Activated CD4-positive, alpha-beta T cell treated with anti-CD3 and anti-CD28 coated beads for 36 hours (primary cell): Measurements from ENCODE around the gene MYPN. TPM values are rescaled to one million over a fixed set of nuclear protein-coding genes. Genes with fewer than 3 reads are reported as not detected.

Source experiments
- ATAC-seq: fragments of 200-7000 bp; cut with Tn5 transposase; one replicate; pipeline ENCODE4 v1.10.0; 2021; ENCODE audit warnings: mild to moderate bottlenecking, moderate library complexity
- CTCF ChIA-PET: fragments of 350-600 bp; sonication (Branson Sonifier 250); formaldehyde crosslinking; loops from one replicate; lab custom pipeline; 2021; ENCODE audit warnings: antibody characterized with exemption; lab: Charles Lee
- POLR2A ChIA-PET: fragments of 350-600 bp; sonication (Branson Sonifier 250); formaldehyde crosslinking; loops from one replicate; lab custom pipeline; 2021; ENCODE audit warnings: antibody characterized with exemption, inconsistent platforms; lab: Charles Lee
- DNase-seq: peaks from one replicate; pipeline ENCODE4 v3.0.0-alpha.2; 2020
- H3K27ac Mint-ChIP-seq: one replicate; pipeline ENCODE4 v1.8.0; 2021; ENCODE audit warnings: mixed read lengths
- H3K27me3 Mint-ChIP-seq: one replicate; pipeline ENCODE4 v1.8.0; 2021; ENCODE audit warnings: mixed read lengths
- H3K36me3 Mint-ChIP-seq: one replicate; pipeline ENCODE4 v1.8.0; 2021; ENCODE audit warnings: low read depth, mixed read lengths
- H3K4me1 Mint-ChIP-seq: one replicate; pipeline ENCODE4 v1.8.0; 2021; ENCODE audit warnings: mixed read lengths
- H3K4me3 Mint-ChIP-seq: one replicate; pipeline ENCODE4 v1.8.0; 2021; ENCODE audit warnings: mild to moderate bottlenecking, moderate library complexity, mixed read lengths
- H3K9me3 Mint-ChIP-seq: one replicate; pipeline ENCODE4 v1.8.0; 2021; ENCODE audit warnings: low read depth, mixed read lengths
- intact Hi-C, 2 experiments: fragments of 100-400 bp; cut with DNase I in 1 of 2; cut with micrococcal nuclease in 1 of 2; formaldehyde crosslinking; loops; one replicate each; pipeline versions ENCODE4 v1.14.2 to v1.15.1; 2022 to 2024; cut with DNase I, micrococcal nuclease
- total RNA-seq, 2 experiments: library from RNA; stranded (reverse); gene quantifications; one replicate each; pipeline ENCODE4 v1.2.3, GENCODE V29; 2021

MYPN gene
- total RNA-seq, 2 experiments from 2014 or later, result not detected

DNA sequence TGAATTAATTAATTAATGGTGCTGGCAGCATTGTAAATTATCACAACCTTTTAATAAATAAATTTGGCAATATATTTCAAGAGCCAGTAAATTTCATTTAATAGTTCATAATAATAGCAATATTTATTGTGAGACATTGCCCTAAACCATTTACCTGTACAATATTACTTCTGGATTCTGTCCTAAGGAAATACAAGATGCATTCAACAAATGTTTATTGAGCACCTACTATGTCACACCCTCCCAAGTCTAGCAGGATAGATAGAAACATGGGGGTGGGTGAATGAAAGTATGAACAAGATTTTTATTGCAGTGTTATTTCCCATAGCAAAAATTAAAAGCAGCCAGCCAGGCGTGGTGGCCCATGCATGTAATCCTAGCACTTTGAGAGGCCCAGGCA is 29.9 kb upstream of the MYPN start:
- Mint-ChIP-seq H3K4me3 (no peak overlapping the region), H3K27me3 (peaks cover 4% of the 10 kb centered on the region), H3K4me1 (peaks cover 5% of the 10 kb centered on the region), H3K27ac (no peak overlapping the region), H3K9me3 (no peaks in the 10 kb centered on the region), H3K36me3 (no peaks in the 10 kb centered on the region)
- ATAC-seq (no peak), DNase-seq (no peak)
- POLR2A ChIA-PET, result no interaction called here
- CTCF ChIA-PET, result no interaction called here
- intact Hi-C loops, result loop anchor here (5.0 to 10.0 kb wide), 3 partner anchors 448 to 825 kb away; partner anchors contain the start of genes CCAR1 (in 1 of the 2), DDX50 (in 1 of the 2) and SLC25A16 (in 1 of the 2)

DNA sequence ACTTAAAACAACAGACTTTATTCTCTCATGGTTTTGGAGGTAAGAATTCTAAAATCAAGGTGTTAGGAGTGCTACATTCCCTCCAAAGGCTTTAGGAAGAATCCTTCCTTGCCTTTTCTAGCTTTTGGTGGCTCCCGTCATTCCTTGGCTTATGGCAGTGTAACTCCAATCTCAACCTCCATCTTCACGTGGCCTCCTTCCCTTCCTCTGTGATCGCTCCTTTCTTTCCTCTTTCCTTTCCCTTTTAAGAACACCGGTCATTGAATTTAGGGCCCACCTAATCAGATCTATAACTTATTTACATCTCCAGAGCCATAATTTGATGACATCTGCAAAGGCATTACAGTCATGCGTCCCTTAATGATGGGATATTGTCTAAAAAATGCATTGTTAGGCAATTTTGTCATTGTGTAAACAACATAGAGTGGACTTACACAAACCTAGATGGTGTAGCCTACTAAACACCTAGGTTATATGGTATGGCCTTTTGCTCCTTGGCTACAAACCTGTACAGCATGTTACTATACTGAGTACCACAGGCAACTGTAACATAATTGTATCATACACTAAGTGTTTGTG is 28.3 kb upstream of the MYPN start:
- H3K9me3 Mint-ChIP-seq, result no peaks in the 10 kb centered on the region
- POLR2A ChIA-PET, result no interaction called here
- no peak for ATAC-seq
- CTCF ChIA-PET, result no interaction called here
- no peak overlapping the region for H3K27ac Mint-ChIP-seq
- no peaks in the 10 kb centered on the region for H3K36me3 Mint-ChIP-seq
- intact Hi-C loops, result no loop called here
- H3K27me3 Mint-ChIP-seq, result peaks cover 5% of the 10 kb centered on the region
- H3K4me1 Mint-ChIP-seq, result no peaks in the 10 kb centered on the region
- DNase-seq, result no peak
- no peak overlapping the region for H3K4me3 Mint-ChIP-seq

DNA sequence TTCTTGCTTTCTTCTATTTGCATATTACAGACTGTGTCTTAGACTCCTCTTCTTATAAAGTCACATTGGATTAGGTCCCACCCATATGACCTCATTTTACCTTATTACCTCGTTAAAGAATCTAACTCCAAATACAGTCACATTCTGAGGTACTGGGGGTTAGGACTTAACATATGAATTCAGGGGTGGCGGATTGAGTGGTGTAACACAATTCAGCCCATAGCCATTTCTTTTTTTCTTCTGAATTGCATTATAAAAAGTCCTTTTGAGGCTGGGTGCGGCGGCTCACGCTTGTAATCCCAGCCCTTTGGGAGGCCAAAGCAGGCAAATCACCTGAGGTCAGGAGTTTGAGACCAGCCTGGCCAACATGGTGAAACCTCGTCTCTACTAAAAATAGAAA is 27.4 kb upstream of the MYPN start:
- Mint-ChIP-seq H3K4me3 (no peak overlapping the region), H3K9me3 (no peaks in the 10 kb centered on the region), H3K4me1 (no peaks in the 10 kb centered on the region), H3K36me3 (no peaks in the 10 kb centered on the region), H3K27ac (no peak overlapping the region), H3K27me3 (peaks cover 7% of the 10 kb centered on the region)
- DNase-seq (no peak), ATAC-seq (no peak)
- POLR2A ChIA-PET, result no interaction called here
- CTCF ChIA-PET, result interaction anchor here (1.0 to 1.7 kb wide), 2 partner anchors 10 to 227 kb away, joined by 3 to 4 read pairs; no protein-coding TSS in a partner anchor
- intact Hi-C loops, result no loop called here

DNA sequence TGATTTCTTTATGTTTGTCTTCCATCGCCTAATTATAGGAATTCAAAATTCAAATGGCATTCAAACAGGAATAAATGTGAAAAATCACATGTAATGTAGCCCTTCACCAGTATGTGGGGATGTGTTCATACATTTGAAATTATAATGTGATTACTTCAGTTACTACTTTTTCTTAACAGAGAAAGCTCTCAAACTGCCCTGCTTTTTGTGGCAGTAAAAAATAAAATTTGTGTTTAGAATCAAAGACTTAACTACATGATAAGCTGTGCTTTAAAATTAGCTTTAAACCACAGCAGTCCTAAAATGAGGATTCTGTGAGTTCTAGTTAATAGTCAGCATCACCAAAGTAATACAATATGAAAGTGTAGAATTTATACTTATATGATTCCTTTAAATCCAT is 26.4 kb upstream of the MYPN start:
- Mint-ChIP-seq H3K27me3 (peaks cover 7% of the 10 kb centered on the region), H3K4me3 (no peak overlapping the region), H3K4me1 (no peaks in the 10 kb centered on the region), H3K27ac (no peak overlapping the region), H3K9me3 (no peaks in the 10 kb centered on the region), H3K36me3 (no peaks in the 10 kb centered on the region)
- intact Hi-C loops, result no loop called here
- DNase-seq (no peak), ATAC-seq (no peak)
- CTCF ChIA-PET, result interaction anchor here (0.7 to 1.7 kb wide), 4 partner anchors 11 to 228 kb away, joined by 3 to 4 read pairs (median 4); no protein-coding TSS in a partner anchor
- POLR2A ChIA-PET, result no interaction called here

DNA sequence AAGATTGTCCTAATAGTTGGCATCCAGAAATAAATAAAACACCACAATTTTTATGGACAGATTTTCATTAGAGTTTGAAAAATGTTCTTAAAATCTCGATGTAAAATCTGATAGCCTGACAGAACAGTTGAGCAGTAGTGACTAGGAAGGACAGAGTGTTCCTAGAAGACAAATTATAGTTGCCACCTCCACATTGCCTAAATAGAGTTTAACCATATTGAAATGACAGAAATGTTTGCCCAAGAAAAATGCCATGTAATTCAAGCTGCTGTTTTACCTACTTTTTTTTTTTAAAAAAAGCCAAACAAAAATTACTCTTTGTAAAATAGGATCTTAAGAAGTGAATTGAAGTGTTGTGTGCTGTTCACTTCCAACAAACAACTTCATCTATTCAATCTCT is 25.3 kb upstream of the MYPN start:
- Mint-ChIP-seq H3K27me3 (peaks cover 7% of the 10 kb centered on the region), H3K9me3 (no peaks in the 10 kb centered on the region), H3K4me3 (no peak overlapping the region), H3K36me3 (no peaks in the 10 kb centered on the region), H3K27ac (no peak overlapping the region), H3K4me1 (peaks cover 7% of the 10 kb centered on the region)
- CTCF ChIA-PET, result interaction anchor here (0.7 to 1.0 kb wide), 3 partner anchors 24 to 242 kb away, joined by 3 to 4 read pairs (median 3); no protein-coding TSS in a partner anchor
- intact Hi-C loops, result loop anchor here in 1 of 2 experiments (2.0 kb wide), 1 partner anchor 73 kb away; no protein-coding TSS in a partner anchor
- no peak for ATAC-seq
- DNase-seq, result no peak
- POLR2A ChIA-PET, result no interaction called here

DNA sequence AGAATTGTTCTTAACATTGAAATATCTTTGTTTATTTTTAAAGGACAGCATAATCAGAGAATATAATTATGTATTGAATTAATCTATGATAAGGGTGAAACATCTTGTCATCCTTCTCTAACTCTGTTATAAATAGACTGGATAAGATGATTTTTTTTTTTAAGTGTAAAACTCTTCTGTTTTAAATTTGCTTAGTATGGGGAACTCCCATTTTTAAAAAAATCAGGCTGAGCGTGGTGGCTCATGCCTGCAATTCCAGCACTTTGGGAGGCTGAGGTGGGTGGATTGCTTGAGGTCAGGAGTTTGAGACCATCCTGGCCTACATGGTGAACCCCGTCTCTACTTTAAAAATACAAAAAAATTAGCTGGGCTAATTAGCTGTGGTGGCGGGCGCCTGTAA is 24.8 kb upstream of the MYPN start:
- H3K9me3 Mint-ChIP-seq, result no peaks in the 10 kb centered on the region
- no peak overlapping the region for H3K4me3 Mint-ChIP-seq
- no peak for ATAC-seq
- no peaks in the 10 kb centered on the region for H3K36me3 Mint-ChIP-seq
- ChIA-PET CTCF (interaction anchor here (0.7 to 1.0 kb wide), 3 partner anchors 24 to 241 kb away, joined by 3 to 4 read pairs (median 3); no protein-coding TSS in a partner anchor), POLR2A (no interaction called here)
- peaks cover 7% of the 10 kb centered on the region for H3K27me3 Mint-ChIP-seq
- H3K27ac Mint-ChIP-seq, result no peak overlapping the region
- DNase-seq, result no peak
- peaks cover 9% of the 10 kb centered on the region for H3K4me1 Mint-ChIP-seq
- intact Hi-C loops, result loop anchor here in 1 of 2 experiments (2.0 kb wide), 1 partner anchor 72 kb away; no protein-coding TSS in a partner anchor

DNA sequence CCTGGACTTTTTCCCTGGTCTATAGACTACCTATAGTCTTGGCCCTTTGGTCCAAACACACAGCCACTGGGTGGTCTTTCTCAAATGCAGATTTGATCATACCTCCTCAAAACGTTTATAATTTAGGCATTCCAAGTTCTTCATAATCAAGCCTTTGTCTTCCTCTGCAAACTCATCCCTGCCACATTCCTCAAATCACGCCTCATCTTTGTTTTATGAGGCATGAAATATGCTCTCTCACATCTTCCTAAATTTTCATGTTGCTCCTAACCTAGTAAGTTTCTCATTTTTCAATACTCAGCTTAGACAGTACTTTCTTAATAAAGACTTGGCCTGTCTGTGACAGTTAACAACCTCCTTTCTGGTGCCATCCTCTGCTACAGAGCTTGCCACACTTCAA is 23.3 kb upstream of the MYPN start:
- DNase-seq, result no peak
- no peak for ATAC-seq
- Mint-ChIP-seq H3K9me3 (no peaks in the 10 kb centered on the region), H3K4me3 (no peak overlapping the region), H3K27ac (no peak overlapping the region), H3K36me3 (no peaks in the 10 kb centered on the region), H3K27me3 (peaks cover 7% of the 10 kb centered on the region), H3K4me1 (peaks cover 9% of the 10 kb centered on the region)
- intact Hi-C loops, result loop anchor here in 1 of 2 experiments (5.0 kb wide), 1 partner anchor 71 kb away; no protein-coding TSS in a partner anchor
- POLR2A ChIA-PET, result no interaction called here
- CTCF ChIA-PET, result interaction anchor here (0.9 to 1.2 kb wide), 2 partner anchors 14 to 69 kb away, joined by 3 read pairs; no protein-coding TSS in a partner anchor

DNA sequence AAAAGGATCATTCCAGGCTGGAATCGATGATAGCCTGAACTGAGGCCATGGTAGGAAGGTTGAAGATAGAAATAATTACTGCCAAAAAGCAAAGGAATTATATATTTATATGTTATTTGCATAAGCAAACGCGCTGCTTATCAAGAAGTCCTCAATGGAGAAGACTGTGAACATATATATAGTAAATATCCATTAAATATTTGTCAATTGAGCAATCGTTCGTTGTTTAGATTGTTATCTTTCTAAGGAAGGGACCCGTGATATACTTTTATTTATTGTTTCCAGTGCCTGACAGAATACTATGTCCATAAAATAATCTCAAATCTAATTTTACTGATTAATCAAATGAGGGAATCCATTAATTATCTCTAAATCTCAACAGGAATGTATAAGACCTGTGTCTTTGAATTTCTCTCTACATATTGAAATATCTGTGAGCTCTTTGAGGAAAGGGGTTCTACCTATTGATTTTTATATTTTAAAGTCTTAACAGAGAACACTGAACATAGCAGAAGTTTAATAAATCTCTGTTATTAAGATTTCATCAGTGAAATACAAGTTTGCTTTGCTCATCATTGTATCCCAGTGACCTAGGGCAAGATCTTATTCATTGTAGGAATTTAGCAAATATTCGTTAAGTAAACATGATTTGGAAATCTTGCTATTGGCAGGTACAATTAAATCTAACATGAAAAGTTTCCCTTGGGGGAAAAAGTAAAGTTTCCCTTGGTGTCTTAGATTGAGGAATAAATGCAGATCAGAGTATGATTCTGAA is 22.2 kb upstream of the MYPN start:
- no peak overlapping the region for H3K27ac Mint-ChIP-seq
- H3K9me3 Mint-ChIP-seq, result no peaks in the 10 kb centered on the region
- H3K4me3 Mint-ChIP-seq, result no peak overlapping the region
- ChIA-PET POLR2A (no interaction called here), CTCF (interaction anchor here (0.7 to 1.2 kb wide), 2 partner anchors 15 to 1128 kb away, joined by 3 read pairs; no protein-coding TSS in a partner anchor)
- intact Hi-C loops, result loop anchor here in 1 of 2 experiments (5.0 kb wide), 1 partner anchor 70 kb away; no protein-coding TSS in a partner anchor
- DNase-seq (no peak), ATAC-seq (no peak)
- H3K27me3 Mint-ChIP-seq, result peaks cover 7% of the 10 kb centered on the region
- H3K4me1 Mint-ChIP-seq, result peaks cover 9% of the 10 kb centered on the region
- H3K36me3 Mint-ChIP-seq, result no peaks in the 10 kb centered on the region

DNA sequence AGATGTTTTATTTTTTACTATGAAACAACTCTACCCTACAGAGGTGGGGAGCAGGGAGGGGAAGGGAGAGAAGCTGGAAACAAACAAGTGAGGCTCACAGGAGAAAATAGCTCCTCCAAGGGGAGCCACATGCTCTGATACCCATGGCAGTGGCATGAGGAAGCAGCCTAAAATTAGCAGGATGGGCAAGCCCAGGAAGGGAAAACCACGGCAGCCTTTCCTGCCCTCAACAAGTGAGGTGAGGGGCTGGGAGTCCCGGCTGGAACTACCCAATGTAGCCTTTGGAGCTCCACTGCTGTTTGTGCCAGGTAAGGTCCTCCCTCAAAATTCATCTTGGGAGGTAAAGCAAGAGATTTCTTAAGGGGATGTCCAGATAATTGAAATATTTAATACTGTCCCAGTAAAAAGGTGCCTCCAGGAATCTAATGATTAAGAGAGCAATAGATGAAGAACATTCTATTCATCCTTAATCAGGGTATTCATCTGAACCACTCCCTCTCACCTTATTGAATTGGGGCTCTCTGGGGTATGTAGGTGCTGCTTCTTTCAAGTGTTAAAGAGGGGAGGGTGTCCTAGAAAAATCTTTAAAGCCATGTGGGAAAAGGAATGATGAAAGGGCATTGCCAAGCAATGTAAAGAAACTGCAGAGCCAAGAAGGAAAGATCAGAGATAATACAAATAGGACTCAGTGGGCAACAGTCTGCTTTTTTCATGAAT is 21.4 kb upstream of the MYPN start:
- DNase-seq, result no peak
- intact Hi-C loops, result loop anchor here in 1 of 2 experiments (5.0 kb wide), 1 partner anchor 69 kb away; no protein-coding TSS in a partner anchor
- Mint-ChIP-seq H3K27me3 (peaks cover 4% of the 10 kb centered on the region), H3K9me3 (no peaks in the 10 kb centered on the region), H3K27ac (no peak overlapping the region), H3K4me3 (no peak overlapping the region), H3K36me3 (no peaks in the 10 kb centered on the region), H3K4me1 (peaks cover 9% of the 10 kb centered on the region)
- ATAC-seq, result no peak
- ChIA-PET POLR2A (no interaction called here), CTCF (interaction anchor here (0.9 kb wide), 1 partner anchor 69 kb away, joined by 3 read pairs; no protein-coding TSS in a partner anchor)

DNA sequence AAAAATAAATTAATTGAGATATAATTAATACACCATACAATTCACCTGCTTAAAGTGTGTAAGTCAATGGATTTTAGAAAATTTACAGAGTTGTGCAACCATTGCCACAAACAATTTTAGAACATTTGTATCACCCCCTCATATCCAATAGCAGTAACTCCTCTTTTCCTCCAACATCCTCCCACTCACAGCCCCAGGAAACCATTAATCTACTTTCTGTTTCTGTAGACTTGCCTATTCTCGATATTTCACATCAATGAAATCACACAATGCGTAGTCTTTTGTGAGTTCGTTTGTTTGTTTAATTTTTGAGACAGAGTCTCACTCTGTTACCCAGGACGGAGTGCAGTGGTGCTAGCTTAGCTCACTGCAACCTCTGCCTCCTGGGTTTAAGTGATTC is 20.5 kb upstream of the MYPN start:
- Mint-ChIP-seq H3K4me3 (peak overlapping the region; percentile 10), H3K27me3 (peaks cover 4% of the 10 kb centered on the region), H3K4me1 (peaks cover 9% of the 10 kb centered on the region), H3K9me3 (no peaks in the 10 kb centered on the region), H3K36me3 (no peaks in the 10 kb centered on the region), H3K27ac (no peak overlapping the region)
- peak; percentile 33 for DNase-seq
- peak; percentile 90 for ATAC-seq
- intact Hi-C loops, result loop anchor here in 1 of 2 experiments (5.0 kb wide), 1 partner anchor 69 kb away; no protein-coding TSS in a partner anchor
- CTCF ChIA-PET, result no interaction called here
- POLR2A ChIA-PET, result interaction anchor here (0.6 kb wide), 1 partner anchor 21 kb away, joined by 4 read pairs; no protein-coding TSS in a partner anchor

DNA sequence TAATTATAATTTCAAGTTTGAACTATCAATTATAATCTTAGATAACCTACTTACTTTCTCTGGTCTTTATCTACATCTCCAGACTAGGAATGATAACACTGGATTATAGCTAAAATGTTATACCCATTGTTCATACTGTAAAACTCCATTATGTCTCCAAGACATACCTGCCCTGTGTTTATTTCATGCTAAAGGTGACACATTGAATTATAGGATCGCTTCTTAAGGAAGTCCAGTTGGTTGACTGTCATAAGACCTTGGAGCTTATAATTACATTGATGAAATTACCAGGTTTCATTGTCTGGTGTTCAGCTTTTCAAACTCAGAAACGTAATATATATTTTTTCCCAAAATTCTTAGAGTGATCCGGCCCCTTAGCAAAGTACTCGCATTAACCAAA is 18.7 kb upstream of the MYPN start:
- no peak for ATAC-seq
- Mint-ChIP-seq H3K36me3 (no peaks in the 10 kb centered on the region), H3K27me3 (peaks cover 4% of the 10 kb centered on the region), H3K4me3 (no peak overlapping the region), H3K27ac (no peak overlapping the region), H3K4me1 (peaks cover 9% of the 10 kb centered on the region), H3K9me3 (no peaks in the 10 kb centered on the region)
- CTCF ChIA-PET, result interaction anchor here (1.0 to 1.2 kb wide), 2 partner anchors 56 to 67 kb away, joined by 3 to 5 read pairs; no protein-coding TSS in a partner anchor
- intact Hi-C loops, result loop anchor here in 1 of 2 experiments (5.0 kb wide), 1 partner anchor 868 kb away; no protein-coding TSS in a partner anchor
- DNase-seq, result no peak
- POLR2A ChIA-PET, result no interaction called here
